ENCODE measurements around the gene PRKAG2. TPM values are rescaled to one million over a fixed set of nuclear protein-coding genes. Genes with fewer than 3 reads are reported as not detected.
A peak's percentile ranks its signal among the peaks of the same experiment; 100 is the strongest.

Gene PRKAG2
- total RNA-seq, 4 donors from 2014 or later: 38.8 to 94.4 (median 73.2) TPM

GRCh38 chr7:151600331-151600730 is 276.6 kb downstream of the PRKAG2 start:
- DNase-seq: no peak
- Histone ChIP-seq H3K36me3 (peaks cover 0 to 13% (median 0%) of the 10 kb centered on the region in 3 donors), H3K4me1 (peaks cover 0 to 4% (median 0%) of the 10 kb centered on the region in 4 donors), H3K4me3 (no peak overlapping the region), H3K9me3 (no peaks in the 10 kb centered on the region), H3K27ac (peak overlapping the region in 3 of 4 donors; percentile 11 to 77 (median 75)), H3K27me3 (no peaks in the 10 kb centered on the region)
- TF ChIP-seq CTCF (IDR thresholded peaks at IDR 0.05) (no peak), POLR2A (IDR thresholded peaks at IDR 0.05) (no peak)

- Histone ChIP-seq H3K27ac (peak overlapping the region in 3 of 4 donors; percentile 11 to 77 (median 75)), H3K27me3 (no peaks in the 10 kb centered on the region), H3K4me1 (peaks cover 0 to 4% (median 0%) of the 10 kb centered on the region in 4 donors), H3K4me3 (no peak overlapping the region), H3K9me3 (no peaks in the 10 kb centered on the region), H3K36me3 (peaks cover 0 to 16% (median 0%) of the 10 kb centered on the region in 3 donors)
- TF ChIP-seq CTCF (IDR thresholded peaks at IDR 0.05): no peak
- TF ChIP-seq POLR2A (IDR thresholded peaks at IDR 0.05): no peak
- DNase-seq: peak in 1 of 3 donors; percentile 58
These were observed 277.3 kb downstream of the PRKAG2 start for GRCh38 chr7:151599401-151600227.

GRCh38 chr7:151597541-151598444 is 279.1 kb downstream of the PRKAG2 start:
- H3K4me3 ChIP-seq: no peak overlapping the region
- H3K27ac ChIP-seq: peak overlapping the region in 1 of 4 donors; percentile 77
- no peaks in the 10 kb centered on the region for H3K27me3 ChIP-seq
- H3K9me3 ChIP-seq: no peaks in the 10 kb centered on the region
- peaks cover 0 to 4% (median 0%) of the 10 kb centered on the region in 4 donors for H3K4me1 ChIP-seq
- H3K36me3 ChIP-seq: peaks cover 0 to 18% (median 0%) of the 10 kb centered on the region in 3 donors
- no peak for TF ChIP-seq POLR2A (IDR thresholded peaks at IDR 0.05)
- TF ChIP-seq CTCF (IDR thresholded peaks at IDR 0.05): no peak
- DNase-seq: no peak

- TF ChIP-seq CTCF (IDR thresholded peaks at IDR 0.05) (no peak), POLR2A (IDR thresholded peaks at IDR 0.05) (no peak)
- Histone ChIP-seq H3K4me3 (no peak overlapping the region), H3K4me1 (peaks cover 0 to 4% (median 0%) of the 10 kb centered on the region in 4 donors), H3K36me3 (peaks cover 0 to 31% (median 0%) of the 10 kb centered on the region in 3 donors), H3K27ac (no peak overlapping the region), H3K9me3 (no peaks in the 10 kb centered on the region), H3K27me3 (no peaks in the 10 kb centered on the region)
- no peak for DNase-seq
These were observed 281.1 kb downstream of the PRKAG2 start for GRCh38 chr7:151595702-151596350.

GRCh38 chr7:151592868-151593486 is 283.9 kb downstream of the PRKAG2 start:
- Histone ChIP-seq H3K36me3 (peaks cover 0 to 37% (median 0%) of the 10 kb centered on the region in 3 donors), H3K27me3 (no peaks in the 10 kb centered on the region), H3K9me3 (no peaks in the 10 kb centered on the region), H3K27ac (no peak overlapping the region), H3K4me1 (no peaks in the 10 kb centered on the region), H3K4me3 (no peak overlapping the region)
- no peak for DNase-seq
- TF ChIP-seq POLR2A (IDR thresholded peaks at IDR 0.05): no peak
- TF ChIP-seq CTCF (IDR thresholded peaks at IDR 0.05): no peak

Measured in Peyer's patch (tissue), 4 donors.